Activated naive CD4-positive, alpha-beta T cell treated with anti-CD3 and anti-CD28 coated beads for 36 hours (primary cell): ENCODE data around the gene HNRNPA3. TPM values are rescaled to one million over a fixed set of nuclear protein-coding genes. Genes with fewer than 3 reads are reported as not detected.
"Not testable (repeated sequence)": the region's sequence is repeated elsewhere in the genome, so short reads cannot be mapped to it uniquely, and the experiment has no call there.

Experiments
- CTCF ChIA-PET: fragments of 350-600 bp; sonication (Branson Sonifier 250); formaldehyde crosslinking; loops from one replicate; lab custom pipeline; 2021; ENCODE audit warnings: antibody characterized with exemption; lab: Charles Lee
- DNase-seq: peaks from one replicate; pipeline ENCODE4 v3.0.0-alpha.2; 2020
- H3K27ac Mint-ChIP-seq: one replicate; pipeline ENCODE4 v1.8.0; 2021; ENCODE audit warnings: mild to moderate bottlenecking, mixed read lengths
- H3K27me3 Mint-ChIP-seq: one replicate; pipeline ENCODE4 v1.8.0; 2021; ENCODE audit warnings: low read depth, mixed read lengths
- H3K36me3 Mint-ChIP-seq: one replicate; pipeline ENCODE4 v1.8.0; 2021; ENCODE audit warnings: low read depth, mixed read lengths
- H3K4me1 Mint-ChIP-seq: one replicate; pipeline ENCODE4 v1.8.0; 2021; ENCODE audit warnings: low read depth, mixed read lengths
- H3K4me3 Mint-ChIP-seq: one replicate; pipeline ENCODE4 v1.8.0; 2021; ENCODE audit warnings: mild to moderate bottlenecking, moderate library complexity, mixed read lengths
- H3K9me3 Mint-ChIP-seq: one replicate; pipeline ENCODE4 v1.8.0; 2021; ENCODE audit warnings: mixed read lengths
- intact Hi-C: fragments of 100-400 bp; cut with micrococcal nuclease; formaldehyde crosslinking; loops from one replicate; pipeline ENCODE4 v1.15.1; 2023
- total RNA-seq, 2 experiments: library from RNA; stranded (reverse); gene quantifications; one replicate each; pipeline ENCODE4 v1.2.3, GENCODE V29; 2021

Gene HNRNPA3
- total RNA-seq, 2 experiments from 2014 or later, result 312 to 340 TPM

DNA sequence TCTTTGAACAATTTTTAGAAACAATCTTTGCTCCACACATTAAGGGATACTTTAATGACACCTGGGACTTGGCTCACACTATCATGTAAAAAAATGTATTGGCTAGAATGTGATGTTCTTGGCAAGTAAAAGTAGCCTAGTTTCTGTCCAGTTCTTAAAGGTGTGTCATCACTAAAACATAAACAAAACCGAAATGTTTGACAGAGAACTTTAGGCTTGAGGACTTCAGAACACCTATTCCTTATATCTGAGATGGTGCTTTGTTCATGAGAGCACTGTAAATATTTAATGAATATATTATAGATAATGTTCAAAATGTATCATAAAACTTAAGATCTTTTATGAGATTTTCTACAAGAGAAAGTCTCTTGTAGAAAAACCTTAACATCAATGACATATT, 19.8 kb upstream of the HNRNPA3 start:
- Mint-ChIP-seq H3K36me3 (no peaks in the 10 kb centered on the region), H3K4me1 (no peaks in the 10 kb centered on the region), H3K4me3 (no peak overlapping the region), H3K27ac (no peak overlapping the region), H3K9me3 (no peaks in the 10 kb centered on the region), H3K27me3 (no peaks in the 10 kb centered on the region)
- CTCF ChIA-PET, result no interaction called here
- no peak for DNase-seq
- intact Hi-C loops, result no loop called here

GRCh38 chr2:177193240-177193639, 19.4 kb upstream of the HNRNPA3 start:
- Mint-ChIP-seq H3K27me3 (no peaks in the 10 kb centered on the region), H3K36me3 (no peaks in the 10 kb centered on the region), H3K4me1 (no peaks in the 10 kb centered on the region), H3K4me3 (no peak overlapping the region), H3K27ac (no peak overlapping the region), H3K9me3 (no peaks in the 10 kb centered on the region)
- DNase-seq, result no peak
- intact Hi-C loops, result no loop called here
- CTCF ChIA-PET, result interaction anchor here (1.1 to 1.3 kb wide), 2 partner anchors 11 to 45 kb away, joined by 3 to 4 read pairs; no protein-coding TSS in a partner anchor

GRCh38 chr2:177195194-177195593, 17.4 kb upstream of the HNRNPA3 start:
- H3K9me3 Mint-ChIP-seq, result no peaks in the 10 kb centered on the region

GRCh38 chr2:177200419-177200818, 12.2 kb upstream of the HNRNPA3 start:
- not testable (repeated sequence) for H3K36me3 Mint-ChIP-seq

More at GRCh38 chr2:177195194-177195593, 17.4 kb upstream of the HNRNPA3 start:
- H3K36me3 Mint-ChIP-seq, result no peaks in the 10 kb centered on the region
- H3K27ac Mint-ChIP-seq, result no peak overlapping the region
- no peaks in the 10 kb centered on the region for H3K27me3 Mint-ChIP-seq
- peak; percentile 18 for DNase-seq
- H3K4me3 Mint-ChIP-seq, result no peak overlapping the region
- CTCF ChIA-PET, result interaction anchor here (0.8 to 1.0 kb wide), 3 partner anchors 23 to 140 kb away, joined by 4 to 7 read pairs (median 4); no protein-coding TSS in a partner anchor
- intact Hi-C loops, result loop anchor here (1.0 kb wide), 2 partner anchors 101 to 137 kb away; no protein-coding TSS in a partner anchor
- H3K4me1 Mint-ChIP-seq, result no peaks in the 10 kb centered on the region

GRCh38 chr2:177201919-177202346, 10.7 kb upstream of the HNRNPA3 start:
- Mint-ChIP-seq H3K4me3 (no peak overlapping the region), H3K27me3 (no peaks in the 10 kb centered on the region), H3K36me3 (peaks cover 2% of the 10 kb centered on the region), H3K4me1 (peaks cover 8% of the 10 kb centered on the region), H3K9me3 (no peaks in the 10 kb centered on the region), H3K27ac (no peak overlapping the region)
- CTCF ChIA-PET, result interaction anchor here (1.2 to 1.7 kb wide), 3 partner anchors 30 to 53 kb away, joined by 4 to 7 read pairs (median 6); no protein-coding TSS in a partner anchor
- intact Hi-C loops, result no loop called here
- DNase-seq, result no peak

More at GRCh38 chr2:177200419-177200818, 12.2 kb upstream of the HNRNPA3 start:
- DNase-seq, intact Hi-C loops, H3K27me3 Mint-ChIP-seq, H3K4me1 Mint-ChIP-seq, H3K9me3 Mint-ChIP-seq, H3K4me3 Mint-ChIP-seq, H3K27ac Mint-ChIP-seq: not testable (repeated sequence)
- CTCF ChIA-PET, result interaction anchor here (0.8 to 1.7 kb wide), 2 partner anchors 29 to 134 kb away, joined by 3 to 6 read pairs; no protein-coding TSS in a partner anchor

DNA sequence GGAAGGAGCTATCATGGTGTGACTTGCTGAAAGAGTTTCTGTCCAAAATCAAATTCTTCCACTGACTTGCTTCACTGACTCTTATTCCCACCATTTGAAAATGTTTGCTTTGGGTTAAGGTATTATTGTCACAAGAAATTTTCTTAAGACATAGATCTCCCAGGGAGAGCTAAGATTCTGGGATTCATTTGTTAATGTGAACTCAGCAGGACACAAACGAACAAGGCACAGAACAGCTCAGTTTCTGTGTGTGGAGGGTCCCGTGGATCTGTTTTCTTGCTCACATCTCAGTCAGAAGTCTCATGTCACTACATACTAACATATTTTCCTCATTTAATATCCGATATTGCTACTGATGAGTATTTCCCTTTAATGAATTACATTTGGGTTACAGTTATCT, 8.2 kb upstream of the HNRNPA3 start:
- Mint-ChIP-seq H3K9me3 (no peaks in the 10 kb centered on the region), H3K27ac (no peak overlapping the region), H3K4me3 (no peak overlapping the region), H3K27me3 (no peaks in the 10 kb centered on the region), H3K4me1 (peaks cover 17% of the 10 kb centered on the region), H3K36me3 (peaks cover 2% of the 10 kb centered on the region)
- no peak for DNase-seq
- intact Hi-C loops, result no loop called here
- CTCF ChIA-PET, result interaction anchor here (1.5 kb wide), 1 partner anchor 61 kb away, joined by 4 read pairs; the partner anchor contains the start of gene NFE2L2

DNA sequence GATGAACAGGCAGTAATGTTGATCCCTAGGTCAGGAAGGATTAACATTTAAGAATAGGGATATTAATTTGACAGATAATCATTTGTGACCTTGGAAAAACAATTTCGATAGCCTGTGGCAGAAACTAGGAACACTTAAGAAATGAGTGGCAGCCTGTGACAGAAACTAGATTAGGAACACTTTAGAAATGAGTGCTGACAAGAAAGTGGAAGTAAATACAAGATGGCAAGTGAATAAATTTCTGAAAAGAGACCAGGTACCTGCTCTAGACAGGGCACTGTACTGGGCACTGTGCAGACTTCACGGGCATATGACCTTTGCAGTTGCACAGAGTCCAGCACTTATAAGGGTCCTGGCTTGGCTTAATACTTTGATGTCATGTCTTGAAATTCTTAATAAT, 5.5 kb upstream of the HNRNPA3 start:
- H3K4me3 Mint-ChIP-seq, result no peak overlapping the region
- H3K4me1 Mint-ChIP-seq, result peaks cover 24% of the 10 kb centered on the region
- CTCF ChIA-PET, result no interaction called here
- no peak for DNase-seq
- peaks cover 13% of the 10 kb centered on the region for H3K36me3 Mint-ChIP-seq
- intact Hi-C loops, result loop anchor here (2.0 kb wide), 1 partner anchor 210 kb away; no protein-coding TSS in a partner anchor
- H3K27me3 Mint-ChIP-seq, result no peaks in the 10 kb centered on the region
- no peaks in the 10 kb centered on the region for H3K9me3 Mint-ChIP-seq
- H3K27ac Mint-ChIP-seq, result no peak overlapping the region

- H3K36me3 Mint-ChIP-seq, result peaks cover 46% of the 10 kb centered on the region
- CTCF ChIA-PET, result interaction anchor here (0.8 to 1.6 kb wide), 4 partner anchors 46 to 125 kb away, joined by 3 to 5 read pairs (median 4); no protein-coding TSS in a partner anchor
- H3K9me3 Mint-ChIP-seq, result no peaks in the 10 kb centered on the region
- no peak for DNase-seq
- intact Hi-C loops, result loop anchor here (5.0 kb wide), 1 partner anchor 1209 kb away; the partner anchor contains the start of gene LNPK
- peak overlapping the region; percentile 100 for H3K27ac Mint-ChIP-seq
- H3K27me3 Mint-ChIP-seq, result no peaks in the 10 kb centered on the region
- H3K4me1 Mint-ChIP-seq, result peaks cover 42% of the 10 kb centered on the region
- H3K4me3 Mint-ChIP-seq, result peak overlapping the region; percentile 97
Observed at GRCh38 chr2:177211169-177211568, 1.4 kb upstream of the HNRNPA3 start.

DNA sequence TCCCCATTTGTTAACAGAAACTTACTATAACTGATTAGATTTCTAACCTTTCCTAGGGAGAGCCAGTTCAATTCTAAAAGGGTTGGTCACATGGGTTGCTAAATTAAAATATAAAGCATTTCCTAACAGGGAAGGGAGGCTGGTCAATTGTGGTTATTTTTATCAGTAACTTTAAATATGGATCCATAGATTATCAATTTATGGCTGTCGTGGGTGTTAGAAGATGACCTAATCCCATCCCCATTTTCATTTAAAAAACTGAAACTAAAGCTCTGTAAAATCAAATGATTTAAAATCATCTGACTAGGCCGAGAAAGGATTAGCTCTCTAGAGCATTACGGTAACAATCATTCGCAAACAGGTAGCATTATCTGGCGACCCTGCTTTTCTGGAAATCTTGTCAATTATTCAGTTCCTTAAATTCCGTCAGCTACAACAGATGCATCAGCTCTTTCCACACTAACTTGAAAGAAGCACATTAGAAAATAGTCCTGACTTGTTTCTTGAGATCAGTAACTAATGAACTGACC, 953 bp upstream of the HNRNPA3 start:
- no peak for DNase-seq
- Mint-ChIP-seq H3K27me3 (no peaks in the 10 kb centered on the region), H3K4me1 (peaks cover 44% of the 10 kb centered on the region), H3K36me3 (peaks cover 48% of the 10 kb centered on the region), H3K27ac (peak overlapping the region; percentile 100), H3K9me3 (no peaks in the 10 kb centered on the region), H3K4me3 (peak overlapping the region; percentile 97)
- CTCF ChIA-PET, result interaction anchor here (0.8 to 1.6 kb wide), 3 partner anchors 47 to 63 kb away, joined by 4 to 5 read pairs (median 5); no protein-coding TSS in a partner anchor
- intact Hi-C loops, result loop anchor here (1.0 to 5.0 kb wide), 10 partner anchors 41 to 1239 kb away; partner anchors contain the start of genes AGPS, LNPK, NFE2L2 and PJVK

DNA sequence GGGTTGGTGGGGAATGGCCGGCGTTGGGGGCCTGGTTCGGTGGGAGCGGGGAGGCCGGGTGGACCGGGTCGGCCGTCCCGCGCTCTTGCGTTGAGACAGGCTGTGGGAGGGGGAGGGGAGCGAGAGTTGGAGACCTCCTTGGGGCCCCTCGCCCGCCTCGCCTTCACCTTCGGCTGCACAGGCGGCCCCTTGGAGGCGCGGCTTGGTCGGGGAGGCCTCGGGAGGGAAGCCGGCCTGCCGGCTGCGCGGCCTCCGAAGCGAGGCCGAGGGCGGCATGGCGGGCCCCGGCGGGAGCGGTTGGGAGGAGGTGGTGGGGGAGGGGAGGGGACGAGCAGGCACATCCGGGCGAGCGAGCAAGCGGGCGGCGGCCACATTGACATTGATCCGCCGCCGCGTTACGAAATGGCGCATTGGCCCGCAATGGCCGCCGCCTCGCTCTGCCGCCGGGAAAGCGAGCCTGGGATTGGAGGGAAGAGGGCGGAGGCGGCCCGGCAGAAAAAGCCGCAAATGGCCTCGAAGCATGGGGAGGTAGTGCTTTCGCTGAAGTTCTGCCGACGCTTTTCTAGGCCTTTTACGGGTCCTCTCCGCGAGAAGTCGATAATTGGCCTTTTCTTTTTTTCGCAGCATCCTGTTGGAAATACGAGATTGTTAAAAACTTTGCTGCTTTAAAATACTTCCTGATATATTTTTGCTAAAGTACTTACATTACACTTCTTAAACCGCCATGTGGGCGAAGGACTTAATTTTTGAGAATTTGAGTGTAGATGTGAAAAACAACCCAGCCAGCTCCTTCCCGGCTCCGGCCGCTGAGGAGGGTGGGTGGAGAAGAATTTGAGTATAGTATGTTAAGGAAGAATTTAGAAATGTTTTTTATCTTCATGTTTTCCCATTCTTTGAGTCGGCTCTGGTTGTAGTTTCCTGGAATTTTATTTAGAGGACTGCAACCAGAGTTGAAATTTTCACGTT, 580 bp downstream of the HNRNPA3 start:
- Mint-ChIP-seq H3K9me3 (no peaks in the 10 kb centered on the region), H3K27ac (peak overlapping the region; percentile 100), H3K27me3 (no peaks in the 10 kb centered on the region), H3K4me1 (peaks cover 44% of the 10 kb centered on the region), H3K36me3 (peaks cover 58% of the 10 kb centered on the region), H3K4me3 (peak overlapping the region; percentile 97)
- CTCF ChIA-PET, result interaction anchor here (0.7 to 1.6 kb wide), 3 partner anchors 48 kb away, joined by 3 to 6 read pairs (median 5); no protein-coding TSS in a partner anchor
- intact Hi-C loops, result loop anchor here (1.0 to 5.0 kb wide), 11 partner anchors 10 to 1238 kb away; partner anchors contain the start of genes AGPS, LNPK, NFE2L2 and PJVK
- peak; percentile 92 for DNase-seq

DNA sequence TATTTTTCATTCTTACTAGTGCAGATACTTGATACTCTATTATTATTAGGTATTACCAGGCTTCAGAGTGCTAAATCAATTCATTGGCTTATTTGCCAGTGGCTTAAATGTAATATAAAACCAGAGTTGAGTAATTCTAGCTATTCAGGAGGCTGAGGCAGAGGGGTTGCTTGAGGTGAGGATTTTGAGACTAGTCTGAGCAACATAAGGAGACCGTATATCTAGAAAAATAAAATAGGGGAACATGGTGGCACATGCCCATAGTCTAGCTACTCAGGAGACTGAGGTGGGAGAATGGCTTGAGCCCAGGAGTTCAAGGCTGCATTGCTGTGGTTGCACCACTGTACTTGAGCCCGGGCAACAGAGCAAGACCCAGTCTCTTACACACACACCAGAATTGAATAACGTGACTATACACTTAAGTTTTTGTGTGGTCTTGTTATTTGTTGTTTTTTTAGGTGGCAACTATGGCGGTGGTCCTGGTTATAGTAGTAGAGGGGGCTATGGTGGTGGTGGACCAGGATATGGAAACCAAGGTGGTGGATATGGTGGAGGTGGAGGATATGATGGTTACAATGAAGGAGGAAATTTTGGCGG, 4.8 kb downstream of the HNRNPA3 start:
- CTCF ChIA-PET, result no interaction called here
- H3K9me3 Mint-ChIP-seq, result no peaks in the 10 kb centered on the region
- intact Hi-C loops, result no loop called here
- peaks cover 72% of the 10 kb centered on the region for H3K36me3 Mint-ChIP-seq
- H3K27ac Mint-ChIP-seq, result peak overlapping the region; percentile 51
- peaks cover 65% of the 10 kb centered on the region for H3K4me1 Mint-ChIP-seq
- no peaks in the 10 kb centered on the region for H3K27me3 Mint-ChIP-seq
- no peak for DNase-seq
- peak overlapping the region; percentile 15 for H3K4me3 Mint-ChIP-seq
